HepG2 (cell line): ENCODE results near the gene TCAP. TPM values are rescaled to one million over a fixed set of nuclear protein-coding genes. Genes with fewer than 3 reads are reported as not detected.

Experiments used
- ATAC-seq: fragments of 200-7000 bp; cut with Tn5 transposase; 3 replicates; pipeline ENCODE4 v1.9.1; 2020; ENCODE audit warnings: mild to moderate bottlenecking, moderate library complexity
- BruUV-seq: library from RNA; stranded (reverse); fragments of 400-500 nt; replicated peaks from 2 replicates; lab custom pipeline; 2021; lab: Mats Ljungman, UMichigan
- CTCF ChIA-PET: fragments of 300-600 bp; formaldehyde crosslinking; extraction: SDS; loops from one replicate; lab custom pipeline; 2021; ENCODE audit warnings: low total read pairs, inconsistent platforms, low intra/inter-chr PET ratio; lab: Yijun Ruan, JAX
- POLR2A ChIA-PET: fragments of 350-600 bp; sonication (Branson Sonifier 250); formaldehyde crosslinking; loops from one replicate; lab custom pipeline; 2020; ENCODE audit warnings: antibody characterized with exemption, inconsistent platforms; lab: Yijun Ruan, JAX
- DNase-seq: peaks from one replicate; pipeline ENCODE4 v3.0.0-alpha.2; 2015; ENCODE audit warnings: low spot score
- FAIRE-seq: peaks from 3 replicates; lab custom pipeline; 2011; peaks lifted over from hg19 to GRCh38; lab: Jason Lieb, UNC
- H2AFZ ChIP-seq: one replicate; pipeline ENCODE4 v1.6.1; 2011; ENCODE audit warnings: low read length, inconsistent platforms
- H3K27ac ChIP-seq: fragments of 300-600 bp; 3 replicates; pipeline ENCODE4 v1.8.0; 2011; ENCODE audit warnings: mixed run types, mild to moderate bottlenecking, mixed read lengths, low read length, inconsistent platforms; ENCODE audit not compliant: insufficient read depth; ENCODE audit errors: extremely low read length
- H3K27me3 ChIP-seq, 2 experiments: fragments of 200-600 bp in 1 of 2; 2 replicates in 1 of 2; 3 replicates in 1 of 2; pipeline versions ENCODE4 v1.6.0 to v1.8.0; 2011; ENCODE audit warnings: low read length in 2 of 2, mild to moderate bottlenecking in 2 of 2, moderate library complexity in 2 of 2, inconsistent platforms in 1 of 2; ENCODE audit not compliant: insufficient read depth in 2 of 2, control insufficient read depth in 1 of 2
- H3K36me3 ChIP-seq, 2 experiments: fragments of 200-600 bp in 1 of 2; replicated peaks in 1 of 2; 2 replicates in 1 of 2; 3 replicates in 1 of 2; pipeline versions ENCODE4 v1.5.1 to v1.8.0; 2011; ENCODE audit warnings: low read length in 2 of 2, inconsistent platforms in 1 of 2; ENCODE audit not compliant: insufficient read depth in 2 of 2, control insufficient read depth in 1 of 2
- H3K4me1 ChIP-seq: 2 replicates; pipeline ENCODE4 v1.5.1; 2012; ENCODE audit warnings: low read length, inconsistent platforms; ENCODE audit not compliant: insufficient read depth
- H3K4me2 ChIP-seq: 2 replicates; pipeline ENCODE4 v1.6.0; 2011; ENCODE audit warnings: low read depth, low read length, inconsistent platforms
- H3K4me3 ChIP-seq, 3 experiments: fragments of 200-600 bp in 1 of 3; sonication (generic), shearing (Covaris generic) in 1 of 3; replicated peaks in 1 of 3; 2 replicates each; pipeline ENCODE4 v1.5.1; 2011 to 2016; ENCODE audit warnings: low read length in 3 of 3, inconsistent platforms in 2 of 3, low read depth in 2 of 3, mild to moderate bottlenecking in 2 of 3, control low read depth in 1 of 3, mixed read lengths in 1 of 3; ENCODE audit not compliant: insufficient read depth in 1 of 3
- H3K79me2 ChIP-seq: one replicate; pipeline ENCODE4 v1.6.1; 2011; ENCODE audit warnings: low read length, inconsistent platforms; ENCODE audit not compliant: insufficient read depth
- H3K9ac ChIP-seq: 2 replicates; pipeline ENCODE4 v1.6.0; 2011; ENCODE audit warnings: mild to moderate bottlenecking, low read depth, low read length, inconsistent platforms; ENCODE audit not compliant: insufficient read depth
- H3K9me3 ChIP-seq: 2 replicates; pipeline ENCODE4 v1.5.1; 2012; ENCODE audit warnings: mild to moderate bottlenecking, low read length
- H4K20me1 ChIP-seq: 2 replicates; pipeline ENCODE4 v1.6.0; 2011; ENCODE audit warnings: inconsistent platforms, mild to moderate bottlenecking, low read length, moderate library complexity; ENCODE audit not compliant: insufficient read depth
- ATRX ChIP-seq: sonication (generic); formaldehyde crosslinking; IDR thresholded peaks from 2 replicates; pipeline ENCODE4 v1.4.0; 2020; ENCODE audit warnings: missing genetic modification reagents, borderline replicate concordance
- CREB1 ChIP-seq, 2 experiments: fragments of 450-650 bp in 1 of 2; IDR thresholded peaks; 2 replicates each; pipeline ENCODE4 v1.6.1; 2016 to 2017; ENCODE audit warnings: control low read depth in 1 of 2, mild to moderate bottlenecking in 1 of 2, missing compliant biosample characterization in 1 of 2, missing genetic modification characterization in 1 of 2
- HDAC1 ChIP-seq: sonication (generic); formaldehyde crosslinking; IDR thresholded peaks from 2 replicates; pipeline ENCODE4 v1.5.1; 2020; ENCODE audit warnings: mild to moderate bottlenecking, missing genetic modification reagents
- PAWR ChIP-seq: sonication (generic); formaldehyde crosslinking; IDR thresholded peaks from 2 replicates; pipeline ENCODE4 v1.4.0; 2020; ENCODE audit warnings: missing genetic modification reagents, mild to moderate bottlenecking, borderline replicate concordance
- RXRB ChIP-seq: IDR thresholded peaks from 2 replicates; pipeline ENCODE4 v1.6.1; 2016; ENCODE audit warnings: borderline replicate concordance, missing genetic modification reagents, missing compliant biosample characterization
- SIN3B ChIP-seq: fragments of 150-350 bp; IDR thresholded peaks from 2 replicates; pipeline ENCODE4 v1.6.1; 2014; ENCODE audit warnings: low read length
- ZGPAT ChIP-seq: IDR thresholded peaks from 2 replicates; pipeline ENCODE4 v1.6.1; 2016; ENCODE audit warnings: mild to moderate bottlenecking
- ZNF280D ChIP-seq: sonication (generic); formaldehyde crosslinking; IDR thresholded peaks from 2 replicates; pipeline ENCODE4 v1.5.1; 2020; ENCODE audit warnings: mild to moderate bottlenecking, missing genetic modification reagents
- ZNF354B ChIP-seq: sonication (generic); formaldehyde crosslinking; IDR thresholded peaks from 2 replicates; pipeline ENCODE4 v1.8.0; 2022; ENCODE audit warnings: mild to moderate bottlenecking, missing genetic modification reagents
- ZNF576 ChIP-seq: sonication (generic); formaldehyde crosslinking; IDR thresholded peaks from 2 replicates; pipeline ENCODE4 v1.4.0; 2020; ENCODE audit warnings: mild to moderate bottlenecking, missing genetic modification reagents
- WGBS: methylation state at CpG from one replicate; pipeline ENCODE4 v1.1.6; 2017; ENCODE audit warnings: low lambda C conversion rate; 5-methylcytosine and 5-hydroxymethylcytosine counted together
- in situ Hi-C: cut with HindIII; loops from 2 replicates; pipeline ENCODE4 v1.10.0; 2017; ENCODE audit warnings: low pct_unique_long_range_greater_than_20kb; ENCODE audit not compliant: extremely low pct_ligation_motif_present
- intact Hi-C: fragments of 100-400 bp; cut with micrococcal nuclease; formaldehyde crosslinking; loops from one replicate; pipeline ENCODE4 v1.10.0; 2022; ENCODE audit not compliant: unreplicated experiment
- polyA plus RNA-seq, 8 experiments: library from polyadenylated mRNA; depleted of rRNA in 3 of 8; stranded (reverse) in 7 of 8; unstranded in 1 of 8; fragments of >200 nt; fragmentation: Illumina TruSeq in 4 of 8; extraction: Trizol in 4 of 8; gene quantifications; 2 replicates each; pipeline versions ENCODE4 v1.2.1 to v1.2.3, GENCODE V29; 2011 to 2016; ENCODE audit warnings: low read depth in 4 of 8, missing spikeins in 1 of 8, mixed read lengths in 1 of 8; ENCODE audit not compliant: insufficient read depth in 1 of 8
- total RNA-seq, 5 experiments: library from RNA; depleted of rRNA; stranded (reverse); fragments of >200 nt; fragmentation: Illumina TruSeq; extraction: Trizol; gene quantifications; 2 replicates each; pipeline ENCODE4 v1.2.3, GENCODE V29; 2016; ENCODE audit warnings: low read depth in 1 of 5
- TF ChIP-seq, protein P1 (sequence below), 2 experiments: fragments of 450-650 bp in 1 of 2; sonication (generic) in 1 of 2; formaldehyde crosslinking; IDR thresholded peaks; 2 replicates each; pipeline versions ENCODE4 v1.5.0 to v1.8.0; 2020 to 2022; ENCODE audit warnings: mild to moderate bottlenecking in 1 of 2, missing genetic modification reagents in 1 of 2
- TF ChIP-seq, protein P2 (sequence below): sonication (generic); formaldehyde crosslinking; IDR thresholded peaks from 2 replicates; pipeline ENCODE4 v1.5.0; 2020; ENCODE audit warnings: missing genetic modification reagents

Gene TCAP
- total and polyA plus RNA-seq, 2 of the 13 experiments (the other 11 are each of a cell fraction or from before 2014, with no cell fraction given) = 0.24 to 0.65 TPM

DNA sequence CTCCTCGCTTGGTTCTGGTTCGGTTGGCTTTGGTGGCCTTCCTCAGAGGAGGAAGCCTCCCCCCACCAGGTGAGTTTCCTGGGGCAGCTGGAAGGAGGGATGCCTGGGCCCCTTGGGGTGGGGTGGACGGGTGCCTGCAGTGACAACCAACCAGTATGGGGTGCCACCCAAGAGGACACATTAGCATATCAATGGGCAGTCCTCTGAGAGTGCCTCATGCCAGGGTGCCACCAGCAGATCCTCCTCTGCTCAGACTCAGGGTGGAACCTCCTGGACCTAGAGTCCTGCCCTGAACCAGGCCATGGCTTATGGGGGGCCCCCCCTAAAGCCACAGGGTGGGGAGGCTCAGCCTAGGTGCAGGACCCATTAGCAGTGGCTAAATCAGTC lies 35.7 kb upstream of the TCAP start:
- ATAC-seq = no peak
- H3K4me3 ChIP-seq = no peak overlapping the region; a peak in 1 of 6 replicates
- H3K4me1 ChIP-seq = peaks cover 86% of the 10 kb centered on the region
- no peaks in the 10 kb centered on the region for H3K36me3 ChIP-seq
- no peaks in the 10 kb centered on the region for H4K20me1 ChIP-seq
- ChIA-PET CTCF (interaction anchor here (1.6 kb wide), 1 partner anchor 8 kb away, joined by 6 read pairs; no protein-coding TSS in a partner anchor), POLR2A (interaction anchor here (1.1 to 3.3 kb wide), 3 partner anchors 66 to 110 kb away, joined by 4 to 11 read pairs (median 10); partner anchors contain the start of gene MIEN1)
- H3K27me3 ChIP-seq = peaks cover 20 to 82% of the 10 kb centered on the region in 2 experiments; a peak in 4 of 5 replicates
- no peak overlapping the region for H2AFZ ChIP-seq
- WGBS = 15% methylated on average over 3 of the region's 3 CpGs
- no peak for FAIRE-seq
- no peak overlapping the region for H3K9ac ChIP-seq
- H3K4me2 ChIP-seq = peak overlapping the region; percentile 36; the same call in 1 of the 2 replicates
- DNase-seq = no peak
- TF ChIP-seq RXRB (no peak), CREB1 (IDR thresholded peaks at IDR 0.05) (no peak), CREB1 (CRISPR knock-in tag; IDR thresholded peaks at IDR 0.05) (no peak), ATRX (CRISPR knock-in tag) (no peak), ZNF280D (CRISPR knock-in tag) (no peak), ZGPAT (0 out of 2 replicates have a peak, but pooled peaks have one; percentile 7), SIN3B (no peak), ZNF576 (CRISPR knock-in tag) (no peak), PAWR (CRISPR knock-in tag) (no peak), HDAC1 (peak; percentile 18; the same call in 1 of the 2 replicates), ZNF354B (CRISPR knock-in tag) (no peak)
- TF ChIP-seq, protein P1, sequence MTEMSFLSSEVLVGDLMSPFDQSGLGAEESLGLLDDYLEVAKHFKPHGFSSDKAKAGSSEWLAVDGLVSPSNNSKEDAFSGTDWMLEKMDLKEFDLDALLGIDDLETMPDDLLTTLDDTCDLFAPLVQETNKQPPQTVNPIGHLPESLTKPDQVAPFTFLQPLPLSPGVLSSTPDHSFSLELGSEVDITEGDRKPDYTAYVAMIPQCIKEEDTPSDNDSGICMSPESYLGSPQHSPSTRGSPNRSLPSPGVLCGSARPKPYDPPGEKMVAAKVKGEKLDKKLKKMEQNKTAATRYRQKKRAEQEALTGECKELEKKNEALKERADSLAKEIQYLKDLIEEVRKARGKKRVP (CRISPR knock-in tag; IDR thresholded peaks at IDR 0.05) = no peak
- TF ChIP-seq, protein P2, sequence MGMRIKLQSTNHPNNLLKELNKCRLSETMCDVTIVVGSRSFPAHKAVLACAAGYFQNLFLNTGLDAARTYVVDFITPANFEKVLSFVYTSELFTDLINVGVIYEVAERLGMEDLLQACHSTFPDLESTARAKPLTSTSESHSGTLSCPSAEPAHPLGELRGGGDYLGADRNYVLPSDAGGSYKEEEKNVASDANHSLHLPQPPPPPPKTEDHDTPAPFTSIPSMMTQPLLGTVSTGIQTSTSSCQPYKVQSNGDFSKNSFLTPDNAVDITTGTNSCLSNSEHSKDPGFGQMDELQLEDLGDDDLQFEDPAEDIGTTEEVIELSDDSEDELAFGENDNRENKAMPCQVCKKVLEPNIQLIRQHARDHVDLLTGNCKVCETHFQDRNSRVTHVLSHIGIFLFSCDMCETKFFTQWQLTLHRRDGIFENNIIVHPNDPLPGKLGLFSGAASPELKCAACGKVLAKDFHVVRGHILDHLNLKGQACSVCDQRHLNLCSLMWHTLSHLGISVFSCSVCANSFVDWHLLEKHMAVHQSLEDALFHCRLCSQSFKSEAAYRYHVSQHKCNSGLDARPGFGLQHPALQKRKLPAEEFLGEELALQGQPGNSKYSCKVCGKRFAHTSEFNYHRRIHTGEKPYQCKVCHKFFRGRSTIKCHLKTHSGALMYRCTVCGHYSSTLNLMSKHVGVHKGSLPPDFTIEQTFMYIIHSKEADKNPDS = no peak
- no TSS peak for BruUV-seq
- no peaks in the 10 kb centered on the region for H3K9me3 ChIP-seq
- H3K27ac ChIP-seq = no peak overlapping the region
- in situ Hi-C loops = no loop called here
- intact Hi-C loops = no loop called here
- H3K79me2 ChIP-seq = no peaks in the 10 kb centered on the region
